IPS-18c (cell line): ENCODE data around the gene QRICH1.
A peak's percentile ranks its signal among the peaks of the same experiment; 100 is the strongest.

Experiments
- H3K4me3 ChIP-seq: 2 replicates; pipeline ENCODE4 v1.7.0; 2013; ENCODE audit warnings: low read depth, mild to moderate bottlenecking, low read length, moderate library complexity; ENCODE audit not compliant: insufficient read depth
- H3K9me3 ChIP-seq: one replicate; pipeline ENCODE4 v1.6.1; 2013; ENCODE audit warnings: mild to moderate bottlenecking, low read length, moderate library complexity; ENCODE audit not compliant: control insufficient read depth, insufficient read depth

Gene QRICH1

DNA sequence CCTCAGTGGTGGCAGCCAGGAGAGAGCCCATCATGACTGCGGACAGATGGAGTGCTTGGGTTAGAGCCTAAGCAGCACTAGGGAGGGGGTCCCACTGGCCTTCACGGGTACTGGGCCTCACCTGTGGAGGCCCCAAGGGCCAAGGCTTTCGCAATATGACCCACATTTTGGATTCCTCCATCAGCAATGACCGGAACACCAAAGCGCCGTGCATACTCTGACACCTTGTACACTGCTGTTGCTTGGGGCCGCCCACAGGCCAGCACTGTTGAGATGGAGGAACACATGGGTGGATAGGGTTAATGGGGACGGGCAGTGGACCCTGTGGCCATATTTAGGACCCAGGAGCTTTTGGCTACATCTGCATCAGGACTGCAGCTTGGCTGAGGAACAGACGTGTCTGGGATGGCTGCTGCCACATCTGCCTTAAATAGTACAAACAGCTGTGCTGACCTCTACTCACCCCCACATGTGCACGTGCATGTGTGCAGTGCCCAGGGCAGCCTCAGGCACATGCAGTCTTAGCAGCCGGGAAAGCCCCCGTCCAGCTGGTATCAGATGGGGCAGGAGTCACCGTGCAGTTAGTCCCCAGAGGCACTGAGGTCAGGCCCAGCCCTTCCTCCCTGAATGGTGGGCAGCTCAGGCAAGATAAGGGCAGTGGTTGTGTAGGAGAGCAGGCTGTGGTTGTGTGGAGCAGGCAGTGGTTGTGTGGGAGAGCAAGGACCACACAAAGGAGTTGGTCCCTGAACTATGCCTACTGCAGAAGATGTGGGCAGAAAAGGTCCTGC, 68.7 kb downstream of the QRICH1 start:
- no peak overlapping the region for H3K4me3 ChIP-seq
- no peaks in the 10 kb centered on the region for H3K9me3 ChIP-seq

DNA sequence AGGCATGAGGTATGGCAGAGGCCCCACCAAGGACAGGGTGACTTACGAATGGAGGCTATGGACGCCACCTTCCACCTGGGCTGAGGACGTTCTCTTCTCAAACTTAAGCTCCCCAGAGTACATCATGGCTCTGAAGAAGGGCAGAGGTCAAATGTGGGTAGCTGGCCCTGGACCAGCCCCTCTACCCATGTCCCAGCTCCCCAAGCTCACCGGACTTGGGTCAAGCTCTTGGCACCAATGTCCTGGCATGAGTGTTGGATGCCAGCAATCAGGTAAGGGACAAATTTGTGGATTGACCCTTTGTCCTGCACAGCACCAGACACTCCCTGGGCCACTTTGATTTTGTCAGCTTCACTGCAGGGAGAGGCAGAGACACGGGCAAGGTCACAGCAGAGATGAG, 69.4 kb downstream of the QRICH1 start:
- Histone ChIP-seq H3K9me3 (no peaks in the 10 kb centered on the region), H3K4me3 (no peak overlapping the region)

GRCh38 chr3:49023775-49024174, 70.1 kb downstream of the QRICH1 start:
- Histone ChIP-seq H3K4me3 (no peak overlapping the region), H3K9me3 (no peaks in the 10 kb centered on the region)

- H3K4me3 ChIP-seq = peak overlapping the region; percentile 99
Observed at GRCh38 chr3:49022688-49023171, 71.1 kb downstream of the QRICH1 start.

DNA sequence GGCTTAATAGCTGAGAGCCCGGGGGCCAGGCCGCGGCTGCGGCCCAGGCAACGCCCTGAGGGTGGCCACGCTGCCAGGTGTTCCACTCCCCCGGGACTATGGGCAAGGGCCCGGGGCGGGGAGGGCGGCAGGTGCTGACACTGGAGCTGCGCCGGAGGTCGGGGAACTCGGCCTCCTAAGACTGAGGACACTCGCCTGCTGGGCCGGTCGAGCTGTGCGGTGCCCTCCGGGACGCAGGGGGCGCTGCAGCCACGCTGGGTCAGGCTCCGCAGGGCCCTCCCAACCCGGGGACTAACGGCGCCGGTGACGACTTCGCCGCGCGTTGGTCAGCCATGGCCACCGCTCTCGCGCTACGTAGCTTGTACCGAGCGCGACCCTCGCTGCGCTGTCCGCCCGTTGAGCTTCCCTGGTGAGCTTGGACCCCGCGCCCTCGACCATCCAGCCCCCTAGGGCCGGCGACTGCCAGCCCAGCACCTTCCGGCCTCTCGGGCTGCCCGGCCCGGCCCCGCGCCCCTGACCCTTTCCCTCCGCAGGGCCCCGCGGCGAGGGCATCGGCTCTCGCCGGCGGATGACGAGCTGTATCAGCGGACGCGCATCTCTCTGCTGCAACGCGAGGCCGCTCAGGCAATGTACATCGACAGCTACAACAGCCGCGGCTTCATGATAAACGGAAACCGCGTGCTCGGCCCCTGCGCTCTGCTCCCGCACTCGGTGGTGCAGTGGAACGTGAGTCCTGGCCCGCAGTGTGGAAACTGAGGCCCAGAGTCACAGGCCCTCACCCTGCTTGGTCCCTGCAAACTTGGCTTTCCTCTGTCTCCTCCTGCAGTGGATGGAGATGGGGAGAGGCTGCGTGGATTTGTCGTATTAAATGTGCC, 71.8 kb downstream of the QRICH1 start, which contains the start of gene NDUFAF3:
NDUFAF3 (plus strand) TSS at position 309 of the 875 bp plus-strand sequence; CDS start at position 333, 24 bp downstream.
- Histone ChIP-seq H3K9me3 (no peaks in the 10 kb centered on the region), H3K4me3 (peak within 1 kb of the TSS; percentile 99)

More at GRCh38 chr3:49022688-49023171, 71.1 kb downstream of the QRICH1 start:
- no peaks in the 10 kb centered on the region for H3K9me3 ChIP-seq

DNA sequence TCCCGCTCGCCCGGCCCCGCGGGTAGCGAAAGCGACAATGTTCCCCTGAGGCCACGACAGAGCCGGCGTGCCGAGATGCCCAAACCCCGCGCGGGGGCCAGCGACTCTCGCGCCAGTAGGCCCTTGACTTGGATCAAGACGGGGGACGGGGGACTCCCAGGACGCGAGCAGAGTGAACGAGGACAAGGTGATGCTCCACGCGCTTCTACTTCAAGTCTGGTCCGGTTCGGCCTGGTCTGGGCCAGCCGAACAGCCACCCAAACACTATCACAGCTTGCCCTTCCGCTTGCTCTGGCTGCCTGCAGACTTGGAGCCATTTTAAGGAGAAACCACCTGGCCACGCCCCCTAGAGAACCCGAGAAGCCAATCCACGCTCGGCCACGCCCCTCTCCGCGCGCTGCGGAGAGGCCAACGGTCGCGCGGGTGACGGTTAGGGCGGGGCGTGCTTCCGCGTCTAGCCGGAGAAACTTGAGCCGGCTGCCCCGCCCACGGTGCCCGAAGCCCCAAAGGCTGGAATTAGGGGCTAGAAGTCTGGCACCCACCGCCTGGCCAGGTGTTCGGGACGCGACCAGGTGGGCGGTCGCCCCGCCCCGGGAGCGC, 72.6 kb downstream of the QRICH1 start:
- peak overlapping the region; percentile 99 for H3K4me3 ChIP-seq

GRCh38 chr3:49020330-49021212, 73.3 kb downstream of the QRICH1 start:
- peak overlapping the region; percentile 99 for H3K4me3 ChIP-seq
- H3K9me3 ChIP-seq = no peaks in the 10 kb centered on the region

More for the DNA sequence above, 72.6 kb downstream of the QRICH1 start:
- no peaks in the 10 kb centered on the region for H3K9me3 ChIP-seq

- Histone ChIP-seq H3K4me3 (peak overlapping the region; percentile 99), H3K9me3 (no peaks in the 10 kb centered on the region)
Observed at GRCh38 chr3:49019941-49020329, 73.9 kb downstream of the QRICH1 start.

DNA sequence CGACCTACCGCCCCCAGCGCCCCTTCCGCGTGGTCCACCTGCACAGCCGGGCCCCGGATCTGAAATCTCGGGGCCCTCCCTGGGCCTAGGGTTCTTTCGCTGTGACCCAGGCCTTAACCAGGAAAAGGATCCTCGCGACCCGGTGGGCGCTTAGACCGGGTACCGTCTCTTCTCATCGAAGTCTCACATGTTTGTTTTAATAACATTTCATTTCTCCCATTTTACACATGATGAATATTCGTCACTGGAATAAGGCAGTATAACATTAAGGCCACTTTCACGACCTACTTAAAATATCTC, 75.2 kb downstream of the QRICH1 start:
- Histone ChIP-seq H3K4me3 (peak overlapping the region; percentile 91), H3K9me3 (no peaks in the 10 kb centered on the region)

GRCh38 chr3:49017971-49018706, 75.7 kb downstream of the QRICH1 start, which contains the start of gene DALRD3:
Gene DALRD3 (minus strand): TSS chr3:49018580. CDS start chr3:49018564, 16 bp downstream.
- peak within 1 kb of the TSS; percentile 91 for H3K4me3 ChIP-seq
- no peaks in the 10 kb centered on the region for H3K9me3 ChIP-seq

DNA sequence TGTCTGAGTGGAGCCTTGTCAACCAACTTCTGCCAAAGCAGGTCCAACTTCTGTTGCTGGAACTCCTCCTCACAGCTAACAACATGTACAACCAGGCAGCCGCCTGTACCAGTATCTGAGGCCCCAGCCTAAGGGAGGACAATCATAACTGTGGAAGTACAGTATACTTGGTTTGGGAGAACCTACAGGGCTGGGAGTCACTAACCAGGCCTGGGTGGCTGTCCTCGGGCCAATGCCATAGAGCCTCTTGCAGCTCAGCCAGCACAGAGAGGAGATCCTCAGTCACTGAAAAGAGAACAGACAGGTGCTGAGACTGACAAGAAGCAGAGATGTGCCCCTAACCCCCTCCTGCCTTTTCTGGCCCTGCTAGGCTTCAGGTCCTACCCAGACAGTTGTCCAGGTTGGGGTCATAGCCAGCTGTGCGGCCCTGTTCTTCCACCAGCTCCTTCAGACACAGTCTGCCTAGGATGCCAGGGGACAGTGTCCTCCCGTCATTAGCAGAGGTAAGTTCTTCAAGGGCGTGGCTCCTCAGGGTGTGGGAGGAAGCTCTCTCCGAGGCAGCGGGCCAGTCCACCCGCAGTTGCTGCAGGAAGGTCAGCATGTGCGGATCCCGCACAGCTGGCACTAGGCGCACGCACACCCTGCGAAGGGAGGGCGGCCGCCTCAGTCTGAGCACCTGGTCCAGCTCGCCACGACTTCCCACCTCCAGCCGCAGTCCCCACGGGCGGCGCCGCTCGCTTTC, 76.5 kb downstream of the QRICH1 start:
- H3K4me3 ChIP-seq = peak overlapping the region; percentile 91
- no peaks in the 10 kb centered on the region for H3K9me3 ChIP-seq

DNA sequence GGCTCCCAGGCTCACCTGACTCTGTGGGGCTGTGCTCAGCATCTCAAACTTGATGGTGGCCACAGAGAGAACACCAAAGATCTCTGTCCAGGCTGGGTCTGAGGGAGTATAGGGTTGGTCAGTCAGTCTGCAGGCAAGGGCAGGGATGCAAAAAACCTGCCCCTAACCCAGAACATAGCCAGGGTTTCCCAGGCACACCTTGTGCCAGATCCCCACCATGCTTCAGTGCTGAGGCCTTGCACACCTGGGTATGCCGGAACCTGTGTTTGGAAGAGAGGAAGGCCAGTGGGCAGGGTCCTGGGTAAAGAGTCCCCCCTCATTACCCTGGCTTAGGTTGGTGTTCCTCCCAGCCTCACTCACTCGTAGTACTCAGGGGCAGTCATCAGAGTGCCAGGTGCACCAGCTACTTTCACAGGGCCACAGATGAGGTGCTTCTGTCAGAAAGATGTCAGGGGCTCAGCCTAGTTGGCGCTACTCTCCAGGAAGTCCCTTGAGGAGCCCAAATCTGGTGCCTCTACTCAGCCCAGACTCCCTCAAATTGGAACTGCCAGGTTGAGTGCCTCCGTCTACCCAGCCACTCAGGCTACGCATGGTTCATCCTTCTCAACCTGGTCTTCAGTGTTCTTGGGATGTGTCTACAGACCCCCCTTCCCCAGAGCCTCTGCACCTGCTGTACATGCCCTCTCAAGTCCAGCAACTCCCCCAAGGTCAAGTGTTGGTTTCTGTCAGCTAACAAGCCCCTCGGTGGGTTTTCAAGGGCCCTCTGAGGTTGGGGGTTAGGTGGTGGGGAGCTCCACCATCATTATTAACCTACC, 77.2 kb downstream of the QRICH1 start:
- no peak overlapping the region for H3K4me3 ChIP-seq
- H3K9me3 ChIP-seq = no peaks in the 10 kb centered on the region

- Histone ChIP-seq H3K9me3 (no peaks in the 10 kb centered on the region), H3K4me3 (no peak overlapping the region)
Observed at GRCh38 chr3:49015765-49016164, 78.1 kb downstream of the QRICH1 start.

GRCh38 chr3:49015072-49015471, 78.8 kb downstream of the QRICH1 start:
- no peaks in the 10 kb centered on the region for H3K9me3 ChIP-seq
- no peak overlapping the region for H3K4me3 ChIP-seq
